Gastrocnemius medialis (tissue), 4 donors: ENCODE results near the gene CSH2.

Experiments
- CTCF ChIP-seq, 5 experiments: fragments of 450-650 bp in 3 of 5; fragments of 200-600 bp in 2 of 5; sonication (generic) in 2 of 5; IDR thresholded peaks in 4 of 5; conservative IDR thresholded peaks in 1 of 5; 1 replicate in 4 of 5; 2 replicates in 1 of 5; pipeline ENCODE4 v1.5.1; 2016 to 2019; ENCODE audit warnings: antibody characterized with exemption in 5 of 5, mild to moderate bottlenecking in 3 of 5, moderate library complexity in 3 of 5
- POLR2A ChIP-seq, 2 donors: fragments of 450-650 bp; IDR thresholded peaks; one replicate each; pipeline ENCODE4 v1.6.1; 2017; ENCODE audit warnings: antibody characterized with exemption in 2 of 2, mild to moderate bottlenecking in 2 of 2, moderate library complexity in 2 of 2

DNA sequence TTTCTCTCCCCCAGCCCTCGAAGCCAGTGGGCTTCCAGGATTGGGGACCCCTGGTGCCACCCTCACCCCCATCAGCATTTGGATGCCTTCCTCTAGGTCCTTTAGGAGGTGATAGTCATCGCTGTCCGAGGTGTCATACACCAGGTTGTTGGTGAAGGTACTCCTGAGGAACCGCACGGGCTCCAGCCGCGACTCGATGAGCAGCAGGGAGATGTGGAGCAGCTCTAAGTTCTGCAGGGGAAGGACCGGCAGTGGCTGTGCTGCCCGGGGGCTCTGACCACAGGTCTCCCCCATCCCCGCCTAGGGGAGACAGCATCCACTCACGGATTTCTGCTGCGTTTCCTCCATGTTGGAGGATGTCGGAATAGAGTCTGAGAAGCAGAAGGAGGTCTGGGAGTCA is 36.6 kb upstream of the CSH2 start:
- TF ChIP-seq CTCF (IDR thresholded peaks at IDR 0.05 in 4 of 5, conservative IDR thresholded peaks at IDR 0.05 in 1 of 5) (no peak), POLR2A (IDR thresholded peaks at IDR 0.05) (no peak)
